ENCODE results near the gene GET4. TPM values are rescaled to one million over a fixed set of nuclear protein-coding genes. Genes with fewer than 3 reads are reported as not detected.

The GET4 gene
- total and polyA plus RNA-seq, 2 of the 4 experiments (the other 2 are of a cell fraction): 11.3 to 30.9 TPM

DNA sequence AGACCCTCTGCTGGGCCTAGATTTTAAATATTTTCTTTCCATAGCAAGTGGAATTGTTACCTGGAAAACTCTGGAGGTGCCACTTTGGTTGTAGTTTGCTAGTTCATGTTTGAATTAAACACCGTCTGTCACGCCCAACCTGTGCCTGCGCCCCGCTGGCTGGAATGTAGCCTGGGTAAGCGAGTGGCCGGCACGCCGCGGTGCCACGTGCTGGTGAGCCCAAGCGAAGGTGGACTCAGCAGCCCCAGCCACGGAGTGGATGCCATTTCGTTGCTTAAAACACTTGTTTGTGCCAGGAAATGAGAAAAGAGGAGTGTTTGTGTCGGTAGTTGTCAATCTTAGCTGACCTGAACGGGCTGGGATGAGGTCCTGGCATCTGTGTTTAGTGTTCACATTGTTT lies 2.7 kb downstream of the GET4 start (continued):
- TF ChIP-seq, protein P1, sequence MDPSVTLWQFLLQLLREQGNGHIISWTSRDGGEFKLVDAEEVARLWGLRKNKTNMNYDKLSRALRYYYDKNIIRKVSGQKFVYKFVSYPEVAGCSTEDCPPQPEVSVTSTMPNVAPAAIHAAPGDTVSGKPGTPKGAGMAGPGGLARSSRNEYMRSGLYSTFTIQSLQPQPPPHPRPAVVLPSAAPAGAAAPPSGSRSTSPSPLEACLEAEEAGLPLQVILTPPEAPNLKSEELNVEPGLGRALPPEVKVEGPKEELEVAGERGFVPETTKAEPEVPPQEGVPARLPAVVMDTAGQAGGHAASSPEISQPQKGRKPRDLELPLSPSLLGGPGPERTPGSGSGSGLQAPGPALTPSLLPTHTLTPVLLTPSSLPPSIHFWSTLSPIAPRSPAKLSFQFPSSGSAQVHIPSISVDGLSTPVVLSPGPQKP (IDR thresholded peaks at IDR 0.05; ENCODE audit: borderline replicate concordance, low read depth, low read length): no peak
- TF ChIP-seq RCOR1 (IDR thresholded peaks at IDR 0.05; ENCODE audit: insufficient replicate concordance, low read length): no peak
- TF ChIP-seq NFE2L2 (IDR thresholded peaks at IDR 0.05; ENCODE audit: low read depth, low read length): no peak
- TF ChIP-seq CEBPB (IDR thresholded peaks at IDR 0.05; ENCODE audit: low read depth, low read length): no peak

- Histone ChIP-seq H3K4me1 (ENCODE audit: control insufficient read depth, insufficient read depth, low read length) (peaks cover 4% of the 10 kb centered on the region), H3K27ac (ENCODE audit: insufficient read depth, low read length) (no peak overlapping the region), H3K14ac (replicated peaks; ENCODE audit: low read depth, low read length) (no peak overlapping the region), H3K27me3 (ENCODE audit: control insufficient read depth, insufficient read depth, low read length) (no peaks in the 10 kb centered on the region), H2AK5ac (ENCODE audit: low read depth, low read length) (no peak overlapping the region), H3K79me1 (ENCODE audit: low read depth in 1 of 2, low read length in 2 of 2) (peaks cover 4 to 69% of the 10 kb centered on the region in 2 experiments), H3K9me3 (ENCODE audit: control insufficient read depth, insufficient read depth, low read length) (no peaks in the 10 kb centered on the region), H3K56ac (ENCODE audit: extremely low read depth, insufficient read depth, low read length) (no peak overlapping the region), H3K4me3 (ENCODE audit: insufficient read depth, low read depth, low read length) (no peak overlapping the region), H2BK120ac (ENCODE audit: low read depth, low read length) (no peak overlapping the region), H3K23ac (ENCODE audit: low read depth, low read length) (no peak overlapping the region), H3K4me2 (ENCODE audit: low read depth, low read length) (no peak overlapping the region), H2AK9ac (replicated peaks; ENCODE audit: low read depth, low read length, poor library complexity) (no peak overlapping the region), H3K9ac (ENCODE audit: low read depth, low read length) (no peak overlapping the region), H3K4ac (ENCODE audit: low read depth, low read length) (no peak overlapping the region), H4K91ac (ENCODE audit: insufficient read depth, low read depth, low read length) (no peak overlapping the region), H2BK15ac (ENCODE audit: low read depth, low read length) (no peak overlapping the region), H4K20me1 (ENCODE audit: insufficient read depth, low read length) (peaks cover 50% of the 10 kb centered on the region), H3K9me1 (ENCODE audit: insufficient read depth, low read length) (peaks cover 9% of the 10 kb centered on the region), H2AFZ (replicated peaks; ENCODE audit: low read length, poor library complexity) (no peak overlapping the region), H2BK20ac (ENCODE audit: low read depth, low read length) (no peak overlapping the region), H2BK5ac (ENCODE audit: low read depth, low read length, poor library complexity, severe bottlenecking) (no peak overlapping the region), H3K18ac (ENCODE audit: low read depth, low read length) (no peak overlapping the region), H3K36me3 (ENCODE audit: control insufficient read depth, insufficient read depth, low read length) (peaks cover 8% of the 10 kb centered on the region), H4K8ac (ENCODE audit: low read depth in 2 of 2, low read length in 2 of 2) (no peak overlapping the region), H4K5ac (ENCODE audit: low read depth, low read length) (no peak overlapping the region)
- no TSS peak for BruUV-seq (replicated peaks)
- ChIA-PET CTCF (no interaction called here), POLR2A (ENCODE audit: unreplicated experiment) (no interaction called here)
- TF ChIP-seq USF2 (IDR thresholded peaks at IDR 0.05; ENCODE audit: low read depth, low read length) (no peak), CTCF (conservative IDR thresholded peaks at IDR 0.05; ENCODE audit: low read depth, low read length) (no peak)
- TF ChIP-seq, protein P1 (IDR thresholded peaks at IDR 0.05; ENCODE audit: borderline replicate concordance, low read depth, low read length): no peak
- intact Hi-C loops (cut with micrococcal nuclease): loop anchor here (10.0 kb wide), 1 partner anchor 365 kb away; the partner anchor contains the start of gene PDGFA
- ATAC-seq (ENCODE audit: low read depth): no peak
- dilution Hi-C loops (cut with HindIII; ENCODE audit: low sequenced_read_pairs, unreplicated experiment): no loop called here
- no peak for DNase-seq
- in situ Hi-C loops (cut with MboI; ENCODE audit: low sequenced_read_pairs): loop anchor here (10.0 kb wide), 1 partner anchor 345 kb away; no protein-coding TSS in a partner anchor
- 80% methylated on average over 4 of the region's 14 CpGs; no CpG with 5 or more reads in 1 of the 2 experiments for WGBS, 2 experiments (ENCODE audit: extremely low coverage in 2 of 2, insufficient read length in 1 of 2)
Measured at GRCh38 chr7:879706-880105, 3.4 kb downstream of the GET4 start.

Measured in IMR-90 (cell line).